Gastroesophageal sphincter (tissue), 4 donors: ENCODE results near the gene SNTG2. TPM values are rescaled to one million over a fixed set of nuclear protein-coding genes. Genes with fewer than 3 reads are reported as not detected.

ENCODE experiments used
- ATAC-seq: fragments of 150-250 bp; one replicate; pipeline ENCODE4 v1.9.1; 2016; ENCODE audit warnings: mild to moderate bottlenecking, moderate library complexity
- H3K27ac ChIP-seq, 4 donors: fragments of 200-600 bp; sonication (generic) in 3 of 4; 1 replicate in 3 of 4; 2 replicates in 1 of 4; pipeline ENCODE4 v1.5.1; 2016 to 2019
- H3K27me3 ChIP-seq: fragments of 200-600 bp; sonication (generic); one replicate; pipeline ENCODE4 v1.5.1; 2019
- H3K36me3 ChIP-seq, 2 donors: fragments of 200-600 bp; sonication (generic); one replicate each; pipeline ENCODE4 v1.5.1; 2019; ENCODE audit warnings: control low read depth in 1 of 2
- H3K4me1 ChIP-seq, 3 donors: fragments of 200-600 bp; sonication (generic); 1 replicate in 2 of 3; 2 replicates in 1 of 3; pipeline ENCODE4 v1.5.1; 2016 to 2019; ENCODE audit warnings: control low read depth in 2 of 3
- H3K4me3 ChIP-seq, 2 donors: fragments of 200-600 bp; sonication (generic); one replicate each; pipeline ENCODE4 v1.5.1; 2019; ENCODE audit warnings: mild to moderate bottlenecking in 1 of 2, moderate library complexity in 1 of 2
- H3K9me3 ChIP-seq, 3 donors: fragments of 200-600 bp; sonication (generic); one replicate each; pipeline ENCODE4 v1.5.1; 2017 to 2019; ENCODE audit warnings: control low read depth in 2 of 3
- CTCF ChIP-seq, 4 experiments: fragments of 200-600 bp in 2 of 4; fragments of 450-650 bp in 2 of 4; sonication (generic) in 1 of 4; IDR thresholded peaks; one replicate each; pipeline ENCODE4 v1.5.1; 2017 to 2019; ENCODE audit warnings: antibody characterized with exemption in 4 of 4, mild to moderate bottlenecking in 2 of 4, moderate library complexity in 2 of 4
- EP300 ChIP-seq: sonication (generic); formaldehyde crosslinking; IDR thresholded peaks from one replicate; pipeline ENCODE4 v1.6.1; 2017; ENCODE audit warnings: antibody characterized with exemption, mild to moderate bottlenecking
- POLR2A ChIP-seq, 2 donors: fragments of 450-650 bp; IDR thresholded peaks; one replicate each; pipeline ENCODE4 v1.6.1; 2017; ENCODE audit warnings: antibody characterized with exemption in 2 of 2, mild to moderate bottlenecking in 2 of 2, moderate library complexity in 1 of 2
- POLR2AphosphoS5 ChIP-seq: sonication (generic); formaldehyde crosslinking; IDR thresholded peaks from one replicate; pipeline ENCODE4 v1.6.1; 2017; ENCODE audit warnings: antibody characterized with exemption
- WGBS, 2 donors: methylation state at CpG; one replicate each; pipeline ENCODE4 v1.1.5; 2018; ENCODE audit warnings: low coverage in 1 of 2; 5-methylcytosine and 5-hydroxymethylcytosine counted together
- total RNA-seq, 4 donors: library from RNA; depleted of rRNA; stranded (reverse); fragments of >200 nt; gene quantifications; one replicate each; pipeline ENCODE4 v1.1.0, GENCODE V29; 2016

Gene SNTG2
- total RNA-seq, 4 donors from 2014 or later, result 1.5 to 7.9 (median 4.3) TPM

DNA sequence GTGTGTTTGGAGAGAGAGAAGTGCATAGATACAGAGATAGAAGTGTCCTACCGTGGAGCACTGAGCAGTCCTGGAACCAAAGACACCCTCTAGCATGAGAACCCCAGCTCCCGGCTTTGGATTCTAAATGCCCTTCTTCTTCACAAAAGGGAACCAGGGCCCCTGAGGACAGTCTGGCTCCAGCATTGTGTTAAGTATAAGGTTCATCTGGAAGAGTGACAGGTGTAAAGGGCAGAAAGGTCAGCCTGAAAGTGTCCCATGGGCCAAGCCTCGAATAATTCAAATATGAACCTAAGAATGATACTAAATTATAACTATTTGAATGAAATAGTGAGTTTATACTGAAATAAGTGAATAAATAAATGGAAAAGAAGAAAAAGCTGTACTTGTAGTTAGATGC is 109.7 kb downstream of the SNTG2 start:
- Histone ChIP-seq H3K4me3 (no peak overlapping the region), H3K27me3 (peaks cover 18% of the 10 kb centered on the region), H3K27ac (no peak overlapping the region), H3K36me3 (no peaks in the 10 kb centered on the region), H3K9me3 (no peaks in the 10 kb centered on the region), H3K4me1 (no peaks in the 10 kb centered on the region)
- TF ChIP-seq CTCF (IDR thresholded peaks at IDR 0.05), result no peak
- no peak for TF ChIP-seq EP300
- no peak for TF ChIP-seq POLR2A (IDR thresholded peaks at IDR 0.05)
- TF ChIP-seq POLR2AphosphoS5, result no peak
- no peak for ATAC-seq
- 74 to 76% methylated on average over 3 of the region's 3 CpGs for WGBS, 2 donors

DNA sequence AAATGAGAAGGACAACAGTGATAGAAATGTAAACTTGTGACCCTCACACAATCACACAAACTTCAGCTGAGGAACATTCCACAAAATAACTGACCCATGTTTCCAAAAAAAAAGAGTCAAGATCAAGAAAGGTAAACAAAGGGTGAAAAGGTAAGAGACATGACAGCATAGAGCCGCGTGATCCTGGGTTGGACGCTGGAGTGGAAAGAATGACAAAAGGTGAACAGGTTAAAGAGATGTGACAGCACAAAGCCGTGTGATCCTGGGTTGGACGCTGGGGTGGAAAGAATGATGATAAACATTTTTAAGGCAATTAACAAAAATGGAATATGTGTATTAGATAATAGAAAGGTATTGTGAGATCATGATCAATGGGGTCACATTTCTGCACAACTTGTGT is 110.3 kb downstream of the SNTG2 start:
- TF ChIP-seq POLR2AphosphoS5, result no peak
- WGBS, 2 donors, result 41 to 71% methylated on average over 5 of the region's 5 CpGs
- H3K27ac ChIP-seq, result no peak overlapping the region
- peaks cover 18% of the 10 kb centered on the region for H3K27me3 ChIP-seq
- no peak overlapping the region for H3K4me3 ChIP-seq
- no peaks in the 10 kb centered on the region for H3K9me3 ChIP-seq
- no peak for ATAC-seq
- H3K36me3 ChIP-seq, result no peaks in the 10 kb centered on the region
- no peaks in the 10 kb centered on the region for H3K4me1 ChIP-seq

GRCh38 chr2:1068241-1068640 is 117.6 kb downstream of the SNTG2 start:
- no peak for TF ChIP-seq EP300
- Histone ChIP-seq H3K36me3 (no peaks in the 10 kb centered on the region), H3K27me3 (peaks cover 12% of the 10 kb centered on the region), H3K27ac (no peak overlapping the region), H3K4me3 (no peak overlapping the region), H3K4me1 (no peaks in the 10 kb centered on the region), H3K9me3 (peaks cover 0 to 21% (median 0%) of the 10 kb centered on the region in 3 donors)
- no peak for ATAC-seq
- WGBS, 2 donors, result 83 to 86% methylated on average over 8 of the region's 8 CpGs

GRCh38 chr2:1068822-1069221 is 118.2 kb downstream of the SNTG2 start:
- ATAC-seq, result no peak
- H3K4me1 ChIP-seq, result no peaks in the 10 kb centered on the region
- peaks cover 12% of the 10 kb centered on the region for H3K27me3 ChIP-seq
- H3K4me3 ChIP-seq, result no peak overlapping the region
- 18 to 26% methylated on average over 7 of the region's 7 CpGs for WGBS, 2 donors
- no peak overlapping the region for H3K27ac ChIP-seq
- H3K9me3 ChIP-seq, result peaks cover 0 to 21% (median 0%) of the 10 kb centered on the region in 3 donors
- TF ChIP-seq POLR2A (IDR thresholded peaks at IDR 0.05) (no peak), CTCF (IDR thresholded peaks at IDR 0.05) (no peak), EP300 (no peak), POLR2AphosphoS5 (no peak)
- no peaks in the 10 kb centered on the region for H3K36me3 ChIP-seq

- H3K9me3 ChIP-seq, result peaks cover 0 to 21% (median 0%) of the 10 kb centered on the region in 3 donors
- no peaks in the 10 kb centered on the region for H3K4me1 ChIP-seq
- no peak overlapping the region for H3K27ac ChIP-seq
- H3K4me3 ChIP-seq, result no peak overlapping the region
- TF ChIP-seq POLR2A (IDR thresholded peaks at IDR 0.05) (no peak), EP300 (no peak), POLR2AphosphoS5 (no peak), CTCF (IDR thresholded peaks at IDR 0.05) (no peak)
- no peak for ATAC-seq
- 67 to 74% methylated on average over 7 to 11 of the region's 15 CpGs for whole genome bisulfite sequencing, 2 donors
- no peaks in the 10 kb centered on the region for H3K36me3 ChIP-seq
- H3K27me3 ChIP-seq, result peaks cover 12% of the 10 kb centered on the region
Measured at GRCh38 chr2:1069847-1070246, 119.2 kb downstream of the SNTG2 start.

DNA sequence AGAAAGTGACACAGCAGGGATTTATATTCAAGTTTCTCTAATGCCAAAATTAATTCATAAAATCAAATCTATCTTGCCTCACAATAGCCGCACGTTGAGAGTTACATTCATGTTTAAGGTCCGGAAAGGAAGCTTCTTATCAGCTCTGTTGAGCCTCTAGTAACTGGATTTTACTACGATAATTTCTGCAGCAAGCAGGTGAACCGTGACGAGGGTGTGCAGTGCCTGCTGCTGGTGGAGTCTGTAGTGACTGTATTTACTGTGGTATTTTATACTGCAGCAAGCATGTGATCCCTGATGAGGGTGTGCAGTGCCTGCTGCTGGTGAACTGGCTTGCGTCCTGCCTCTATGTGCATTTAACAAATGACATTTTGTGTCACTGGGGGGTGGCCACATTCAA is 120.0 kb downstream of the SNTG2 start:
- H3K27ac ChIP-seq, result no peak overlapping the region
- TF ChIP-seq POLR2AphosphoS5, result no peak
- no peak for TF ChIP-seq CTCF (IDR thresholded peaks at IDR 0.05)
- no peak for TF ChIP-seq POLR2A (IDR thresholded peaks at IDR 0.05)
- no peak for TF ChIP-seq EP300
- H3K36me3 ChIP-seq, result no peaks in the 10 kb centered on the region
- peaks cover 12% of the 10 kb centered on the region for H3K27me3 ChIP-seq
- no peak overlapping the region for H3K4me3 ChIP-seq
- 60 to 74% methylated on average over 6 of the region's 7 CpGs for WGBS, 2 donors
- H3K4me1 ChIP-seq, result no peaks in the 10 kb centered on the region
- peaks cover 0 to 21% (median 0%) of the 10 kb centered on the region in 3 donors for H3K9me3 ChIP-seq
- no peak for ATAC-seq
